HepG2 (cell line): ENCODE data around the gene TFDP1. TPM values are rescaled to one million over a fixed set of nuclear protein-coding genes. Genes with fewer than 3 reads are reported as not detected.

ENCODE experiments used
- ATAC-seq: fragments of 200-7000 bp; cut with Tn5 transposase; 3 replicates; pipeline ENCODE4 v1.9.1; 2020; ENCODE audit warnings: mild to moderate bottlenecking, moderate library complexity
- BruUV-seq: library from RNA; stranded (reverse); fragments of 400-500 nt; replicated peaks from 2 replicates; lab custom pipeline; 2021; lab: Mats Ljungman, UMichigan
- CTCF ChIA-PET: fragments of 300-600 bp; formaldehyde crosslinking; extraction: SDS; loops from one replicate; lab custom pipeline; 2021; ENCODE audit warnings: low total read pairs, inconsistent platforms, low intra/inter-chr PET ratio; lab: Yijun Ruan, JAX
- POLR2A ChIA-PET: fragments of 350-600 bp; sonication (Branson Sonifier 250); formaldehyde crosslinking; loops from one replicate; lab custom pipeline; 2020; ENCODE audit warnings: antibody characterized with exemption, inconsistent platforms; lab: Yijun Ruan, JAX
- DNase-seq: peaks from one replicate; pipeline ENCODE4 v3.0.0-alpha.2; 2015; ENCODE audit warnings: low spot score
- FAIRE-seq: peaks from 3 replicates; lab custom pipeline; 2011; peaks lifted over from hg19 to GRCh38; lab: Jason Lieb, UNC
- H2AFZ ChIP-seq: one replicate; pipeline ENCODE4 v1.6.1; 2011; ENCODE audit warnings: low read length, inconsistent platforms
- H3K27ac ChIP-seq: fragments of 300-600 bp; 3 replicates; pipeline ENCODE4 v1.8.0; 2011; ENCODE audit warnings: mixed run types, mild to moderate bottlenecking, mixed read lengths, low read length, inconsistent platforms; ENCODE audit not compliant: insufficient read depth; ENCODE audit errors: extremely low read length
- H3K27me3 ChIP-seq, 2 experiments: fragments of 200-600 bp in 1 of 2; 2 replicates in 1 of 2; 3 replicates in 1 of 2; pipeline versions ENCODE4 v1.6.0 to v1.8.0; 2011; ENCODE audit warnings: low read length in 2 of 2, mild to moderate bottlenecking in 2 of 2, moderate library complexity in 2 of 2, inconsistent platforms in 1 of 2; ENCODE audit not compliant: insufficient read depth in 2 of 2, control insufficient read depth in 1 of 2
- H3K36me3 ChIP-seq, 2 experiments: fragments of 200-600 bp in 1 of 2; replicated peaks in 1 of 2; 2 replicates in 1 of 2; 3 replicates in 1 of 2; pipeline versions ENCODE4 v1.5.1 to v1.8.0; 2011; ENCODE audit warnings: low read length in 2 of 2, inconsistent platforms in 1 of 2; ENCODE audit not compliant: insufficient read depth in 2 of 2, control insufficient read depth in 1 of 2
- H3K4me1 ChIP-seq: 2 replicates; pipeline ENCODE4 v1.5.1; 2012; ENCODE audit warnings: low read length, inconsistent platforms; ENCODE audit not compliant: insufficient read depth
- H3K4me2 ChIP-seq: 2 replicates; pipeline ENCODE4 v1.6.0; 2011; ENCODE audit warnings: low read depth, low read length, inconsistent platforms
- H3K4me3 ChIP-seq, 3 experiments: fragments of 200-600 bp in 1 of 3; sonication (generic), shearing (Covaris generic) in 1 of 3; replicated peaks in 1 of 3; 2 replicates each; pipeline ENCODE4 v1.5.1; 2011 to 2016; ENCODE audit warnings: low read length in 3 of 3, inconsistent platforms in 2 of 3, low read depth in 2 of 3, mild to moderate bottlenecking in 2 of 3, control low read depth in 1 of 3, mixed read lengths in 1 of 3; ENCODE audit not compliant: insufficient read depth in 1 of 3
- H3K79me2 ChIP-seq: one replicate; pipeline ENCODE4 v1.6.1; 2011; ENCODE audit warnings: low read length, inconsistent platforms; ENCODE audit not compliant: insufficient read depth
- H3K9ac ChIP-seq: 2 replicates; pipeline ENCODE4 v1.6.0; 2011; ENCODE audit warnings: mild to moderate bottlenecking, low read depth, low read length, inconsistent platforms; ENCODE audit not compliant: insufficient read depth
- H3K9me3 ChIP-seq: 2 replicates; pipeline ENCODE4 v1.5.1; 2012; ENCODE audit warnings: mild to moderate bottlenecking, low read length
- H4K20me1 ChIP-seq: 2 replicates; pipeline ENCODE4 v1.6.0; 2011; ENCODE audit warnings: inconsistent platforms, mild to moderate bottlenecking, low read length, moderate library complexity; ENCODE audit not compliant: insufficient read depth
- DPF2 ChIP-seq: sonication (generic); formaldehyde crosslinking; IDR thresholded peaks from 2 replicates; pipeline ENCODE4 v1.4.0; 2020; ENCODE audit warnings: mild to moderate bottlenecking, low read depth, missing genetic modification reagents, borderline replicate concordance
- FOXO1 ChIP-seq: sonication (generic); formaldehyde crosslinking; IDR thresholded peaks from 2 replicates; pipeline ENCODE4 v1.4.0; 2020; ENCODE audit warnings: missing genetic modification reagents
- KDM5A ChIP-seq: fragments of 200-600 bp; sonication (generic); IDR thresholded peaks from 2 replicates; pipeline ENCODE4 v1.7.0; 2018; ENCODE audit warnings: antibody characterized with exemption, mild to moderate bottlenecking, low read length, borderline replicate concordance
- MBD4 ChIP-seq: IDR thresholded peaks from 2 replicates; pipeline ENCODE4 v1.6.1; 2012; ENCODE audit warnings: low read length, inconsistent platforms, borderline replicate concordance
- MLXIP ChIP-seq: sonication (generic); formaldehyde crosslinking; IDR thresholded peaks from 2 replicates; pipeline ENCODE4 v1.9.0; 2021; ENCODE audit warnings: missing genetic modification reagents, borderline replicate concordance
- MTF2 ChIP-seq: sonication (generic); formaldehyde crosslinking; IDR thresholded peaks from 2 replicates; pipeline ENCODE4 v1.5.0; 2020; ENCODE audit warnings: missing genetic modification reagents, borderline replicate concordance
- NCOA5 ChIP-seq: sonication (generic); formaldehyde crosslinking; IDR thresholded peaks from 2 replicates; pipeline ENCODE4 v1.4.0; 2020; ENCODE audit warnings: missing genetic modification reagents
- RAD51 ChIP-seq: fragments of 450-650 bp; IDR thresholded peaks from 2 replicates; pipeline ENCODE4 v1.6.1; 2016; ENCODE audit warnings: borderline replicate concordance
- ZBTB34 ChIP-seq: sonication (generic); formaldehyde crosslinking; IDR thresholded peaks from 2 replicates; pipeline ENCODE4 v1.8.0; 2022; ENCODE audit warnings: mild to moderate bottlenecking, missing genetic modification reagents
- ZNF260 ChIP-seq: sonication (generic); formaldehyde crosslinking; IDR thresholded peaks from 2 replicates; pipeline ENCODE4 v1.4.0; 2020; ENCODE audit warnings: missing genetic modification reagents, low read depth, mild to moderate bottlenecking, borderline replicate concordance
- ZNF296 ChIP-seq: sonication (generic); formaldehyde crosslinking; conservative IDR thresholded peaks from 2 replicates; pipeline ENCODE4 v1.5.0; 2020; ENCODE audit warnings: mild to moderate bottlenecking, missing genetic modification reagents
- ZNF446 ChIP-seq: sonication (generic); formaldehyde crosslinking; IDR thresholded peaks from 2 replicates; pipeline ENCODE4 v1.5.0; 2020; ENCODE audit warnings: mild to moderate bottlenecking, missing genetic modification reagents
- ZNF513 ChIP-seq: sonication (generic); formaldehyde crosslinking; conservative IDR thresholded peaks from 2 replicates; pipeline ENCODE4 v1.5.0; 2020; ENCODE audit warnings: missing genetic modification reagents
- ZNF549 ChIP-seq: sonication (generic); formaldehyde crosslinking; IDR thresholded peaks from 2 replicates; pipeline ENCODE4 v1.5.0; 2020; ENCODE audit warnings: missing genetic modification reagents
- ZNF558 ChIP-seq: sonication (generic); formaldehyde crosslinking; IDR thresholded peaks from 2 replicates; pipeline ENCODE4 v1.9.0; 2022; ENCODE audit warnings: mild to moderate bottlenecking, missing genetic modification reagents, borderline replicate concordance
- WGBS: methylation state at CpG from one replicate; pipeline ENCODE4 v1.1.6; 2017; ENCODE audit warnings: low lambda C conversion rate; 5-methylcytosine and 5-hydroxymethylcytosine counted together
- in situ Hi-C: cut with HindIII; loops from 2 replicates; pipeline ENCODE4 v1.10.0; 2017; ENCODE audit warnings: low pct_unique_long_range_greater_than_20kb; ENCODE audit not compliant: extremely low pct_ligation_motif_present
- intact Hi-C: fragments of 100-400 bp; cut with micrococcal nuclease; formaldehyde crosslinking; loops from one replicate; pipeline ENCODE4 v1.10.0; 2022; ENCODE audit not compliant: unreplicated experiment
- polyA plus RNA-seq, 8 experiments: library from polyadenylated mRNA; depleted of rRNA in 3 of 8; stranded (reverse) in 7 of 8; unstranded in 1 of 8; fragments of >200 nt; fragmentation: Illumina TruSeq in 4 of 8; extraction: Trizol in 4 of 8; gene quantifications; 2 replicates each; pipeline versions ENCODE4 v1.2.1 to v1.2.3, GENCODE V29; 2011 to 2016; ENCODE audit warnings: low read depth in 4 of 8, missing spikeins in 1 of 8, mixed read lengths in 1 of 8; ENCODE audit not compliant: insufficient read depth in 1 of 8
- total RNA-seq, 5 experiments: library from RNA; depleted of rRNA; stranded (reverse); fragments of >200 nt; fragmentation: Illumina TruSeq; extraction: Trizol; gene quantifications; 2 replicates each; pipeline ENCODE4 v1.2.3, GENCODE V29; 2016; ENCODE audit warnings: low read depth in 1 of 5

The TFDP1 gene
- total and polyA plus RNA-seq, 2 of the 13 experiments (the other 11 are each of a cell fraction or from before 2014, with no cell fraction given): 38.0 to 84.2 TPM

GRCh38 chr13:113654175-113654560, 69.6 kb downstream of the TFDP1 start:
- no peaks in the 10 kb centered on the region for H3K36me3 ChIP-seq
- no peak overlapping the region for H3K27ac ChIP-seq
- peaks cover 0 to 20% of the 10 kb centered on the region in 2 experiments; a peak in 3 of 5 replicates for H3K27me3 ChIP-seq
- no peak overlapping the region for H3K9ac ChIP-seq
- H4K20me1 ChIP-seq: no peaks in the 10 kb centered on the region
- no peak overlapping the region for H3K4me3 ChIP-seq
- TF ChIP-seq MBD4: no peak
- no peak for TF ChIP-seq ZNF260 (CRISPR knock-in tag)
- TF ChIP-seq MLXIP (CRISPR knock-in tag): no peak
- TF ChIP-seq ZNF446: no peak
- TF ChIP-seq NCOA5 (CRISPR knock-in tag): no peak
- no peak for TF ChIP-seq KDM5A
- TF ChIP-seq RAD51: no peak
- no peak for TF ChIP-seq ZNF296 (CRISPR knock-in tag)
- TF ChIP-seq ZNF513: no peak
- TF ChIP-seq ZNF558 (CRISPR knock-in tag): no peak
- no peak for TF ChIP-seq MTF2 (CRISPR knock-in tag)
- no peak for TF ChIP-seq DPF2
- no peak for TF ChIP-seq FOXO1 (CRISPR knock-in tag)
- no peak for TF ChIP-seq ZNF549
- no peak for TF ChIP-seq ZBTB34
- H3K4me1 ChIP-seq: peaks cover 6% of the 10 kb centered on the region; the same call in 1 of the 2 replicates
- H3K79me2 ChIP-seq: no peaks in the 10 kb centered on the region
- POLR2A ChIA-PET: no interaction called here
- CTCF ChIA-PET: no interaction called here
- H3K9me3 ChIP-seq: no peaks in the 10 kb centered on the region
- intact Hi-C loops (no loop called here), in situ Hi-C loops (no loop called here)
- H2AFZ ChIP-seq: no peak overlapping the region
- ATAC-seq: no peak
- no peak for FAIRE-seq
- 46% methylated on average over 9 of the region's 9 CpGs for WGBS
- DNase-seq: no peak
- H3K4me2 ChIP-seq: no peak overlapping the region
- no TSS peak for BruUV-seq
